COLO668 (cell line): ENCODE data around the gene C9.
"Not testable (repeated sequence)": the region's sequence is repeated elsewhere in the genome, so short reads cannot be mapped to it uniquely, and the experiment has no call there.

Source experiments
- DNase-seq: peaks from one replicate; lab custom pipeline; 2025; ENCODE audit not compliant: unreplicated experiment; lab: John Stamatoyannopoulos, UW

C9 gene

GRCh38 chr5:39373791-39374190 is 9.5 kb upstream of the C9 start:
- DNase-seq: no peak

- no peak for DNase-seq
These were observed 7.0 kb upstream of the C9 start for GRCh38 chr5:39371367-39371635.

- DNase-seq: no peak
These were observed 6.5 kb upstream of the C9 start for GRCh38 chr5:39370555-39371366.

- DNase-seq: no peak
These were observed 5.0 kb upstream of the C9 start for GRCh38 chr5:39369123-39369815.

- no peak for DNase-seq
These were observed 3.8 kb upstream of the C9 start for GRCh38 chr5:39368116-39368515.

DNA sequence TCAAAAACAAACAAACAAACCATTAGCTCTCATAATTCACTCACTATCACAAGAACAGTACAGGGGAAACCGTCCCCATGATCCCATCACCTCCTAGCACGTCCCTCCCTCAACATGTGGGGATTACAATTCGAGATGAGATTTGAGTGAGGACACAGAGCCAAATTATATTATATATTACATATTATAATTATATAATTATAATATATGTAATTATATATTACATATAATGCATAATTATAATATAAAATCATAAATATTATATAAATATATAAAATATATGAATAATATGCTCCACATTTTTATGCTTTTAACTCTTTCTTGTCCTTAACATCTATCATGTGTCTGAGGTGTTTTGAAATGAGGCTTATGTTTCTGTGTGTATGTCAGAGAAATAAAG is 3.4 kb upstream of the C9 start:
- DNase-seq: no peak

GRCh38 chr5:39363217-39363616 is 1.1 kb downstream of the C9 start:
- DNase-seq: no peak

- DNase-seq: no peak
These were observed 1.6 kb downstream of the C9 start for GRCh38 chr5:39362646-39363045.

GRCh38 chr5:39361306-39361705 is 3.0 kb downstream of the C9 start:
- no peak for DNase-seq

- no peak for DNase-seq
These were observed 3.7 kb downstream of the C9 start for GRCh38 chr5:39360471-39361111.

DNA sequence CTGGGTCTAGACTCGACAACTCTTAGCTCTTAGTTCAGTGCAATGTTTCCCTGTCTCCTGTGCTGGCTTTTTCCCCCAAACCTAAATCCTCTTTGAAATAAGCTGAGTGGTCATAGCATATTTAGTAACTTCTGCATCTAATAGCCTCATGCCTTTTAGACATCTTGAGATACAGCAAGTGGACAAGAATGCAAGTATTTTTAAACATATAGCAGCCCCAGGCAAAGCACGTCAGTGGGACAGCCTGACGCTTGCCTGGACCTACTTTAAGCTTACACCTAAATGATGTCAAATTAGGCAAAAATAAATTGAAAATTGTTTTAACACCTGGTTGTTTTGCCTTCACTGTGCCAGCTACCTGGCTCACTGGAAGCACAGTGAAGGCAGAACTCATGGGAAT is 8.0 kb downstream of the C9 start:
- DNase-seq: no peak

- DNase-seq: no peak
These were observed 9.0 kb downstream of the C9 start for GRCh38 chr5:39355324-39355723.

DNA sequence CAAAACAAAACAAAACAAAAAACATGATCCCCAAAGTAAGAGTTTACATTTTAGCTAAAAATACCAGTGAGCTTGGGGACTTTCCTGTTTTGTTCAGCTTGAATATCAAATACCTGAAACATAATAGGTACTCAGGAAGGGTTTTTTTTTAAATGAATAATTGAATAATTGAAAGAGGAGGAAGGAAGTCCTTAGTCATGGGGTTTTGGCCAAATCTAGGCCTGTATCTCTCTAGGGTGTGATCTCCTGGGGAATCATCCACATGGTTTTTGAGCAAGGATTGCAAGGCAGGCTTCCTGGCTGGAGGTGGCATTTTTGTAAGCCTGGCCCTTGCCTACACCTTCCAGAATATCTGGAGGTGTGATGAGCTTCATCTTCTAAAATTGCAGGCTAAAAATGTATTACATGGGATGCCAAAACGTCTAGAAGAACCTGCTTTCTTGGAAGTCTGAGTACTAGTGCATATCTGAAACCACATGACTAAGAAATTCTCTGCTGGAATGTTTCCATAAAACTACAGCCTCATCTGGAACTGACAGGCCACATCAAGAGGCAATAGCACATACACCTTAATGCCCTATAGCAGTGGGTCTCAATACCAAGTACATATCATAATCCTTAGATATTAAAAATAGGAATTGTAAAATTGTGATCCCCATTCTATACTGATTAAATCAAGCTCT is 10.4 kb downstream of the C9 start:
- DNase-seq: no peak

DNA sequence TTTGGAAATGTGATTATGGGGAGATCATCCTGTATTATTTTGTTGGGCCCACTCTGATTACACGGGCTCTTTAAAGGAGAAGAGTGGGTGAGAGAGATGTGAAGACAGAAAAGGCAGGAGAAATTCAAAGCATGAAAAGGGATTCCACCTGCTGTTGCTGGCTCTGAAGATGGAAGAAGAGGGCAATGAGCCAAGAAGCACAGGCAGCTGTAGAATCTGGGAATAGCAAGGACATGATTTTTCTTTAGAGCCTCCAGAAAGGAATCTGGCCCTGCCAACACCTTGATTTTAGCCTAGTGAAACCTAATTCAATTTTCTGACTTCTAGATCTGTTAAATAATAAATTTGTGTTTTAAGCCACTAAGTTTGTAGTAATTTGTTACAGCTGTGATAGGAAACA is 11.3 kb downstream of the C9 start:
- no peak for DNase-seq

- DNase-seq: no peak
These were observed 12.1 kb downstream of the C9 start for GRCh38 chr5:39352170-39352569.

- DNase-seq: no peak
These were observed 14.8 kb downstream of the C9 start for GRCh38 chr5:39349484-39349883.

- DNase-seq: no peak
These were observed 21.8 kb downstream of the C9 start for GRCh38 chr5:39342460-39342859.

DNA sequence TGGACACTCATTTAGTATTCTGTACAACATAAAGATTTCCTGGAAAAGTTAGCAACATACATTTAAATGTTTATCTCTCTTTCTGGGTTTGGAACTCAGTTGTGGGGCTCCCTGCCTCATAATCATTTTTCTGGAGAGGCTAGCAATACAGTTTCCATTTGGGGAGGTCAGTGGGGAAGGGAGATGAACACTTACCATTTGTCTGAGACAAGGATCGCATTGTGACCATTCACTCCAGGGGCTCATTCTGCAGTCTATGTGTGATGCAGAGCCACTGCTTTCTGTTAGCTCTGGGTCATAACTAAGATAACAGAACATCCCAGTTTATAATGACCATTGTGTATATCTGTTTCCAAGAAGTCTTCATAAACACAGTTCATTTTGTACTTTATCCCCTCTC is 22.4 kb downstream of the C9 start:
- no peak for DNase-seq

DNA sequence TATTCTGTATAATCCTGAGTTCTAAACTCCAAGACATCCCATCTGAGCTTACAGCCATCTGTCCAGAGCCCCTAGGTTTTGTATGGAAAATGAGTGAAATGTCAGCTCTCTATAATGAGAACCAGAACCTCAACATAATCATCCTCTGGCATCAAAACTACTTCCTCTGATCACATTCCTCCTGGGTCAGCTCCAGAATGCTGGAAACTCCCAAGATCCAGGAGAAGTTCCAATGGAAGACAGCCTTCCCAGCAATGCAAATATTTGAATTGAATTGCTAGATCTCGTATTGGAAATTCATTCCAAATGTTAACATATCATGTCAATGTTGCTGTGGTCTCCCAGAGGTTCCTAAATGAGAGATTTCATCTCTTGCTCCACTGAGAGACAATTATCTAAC is 23.8 kb downstream of the C9 start:
- no peak for DNase-seq

DNA sequence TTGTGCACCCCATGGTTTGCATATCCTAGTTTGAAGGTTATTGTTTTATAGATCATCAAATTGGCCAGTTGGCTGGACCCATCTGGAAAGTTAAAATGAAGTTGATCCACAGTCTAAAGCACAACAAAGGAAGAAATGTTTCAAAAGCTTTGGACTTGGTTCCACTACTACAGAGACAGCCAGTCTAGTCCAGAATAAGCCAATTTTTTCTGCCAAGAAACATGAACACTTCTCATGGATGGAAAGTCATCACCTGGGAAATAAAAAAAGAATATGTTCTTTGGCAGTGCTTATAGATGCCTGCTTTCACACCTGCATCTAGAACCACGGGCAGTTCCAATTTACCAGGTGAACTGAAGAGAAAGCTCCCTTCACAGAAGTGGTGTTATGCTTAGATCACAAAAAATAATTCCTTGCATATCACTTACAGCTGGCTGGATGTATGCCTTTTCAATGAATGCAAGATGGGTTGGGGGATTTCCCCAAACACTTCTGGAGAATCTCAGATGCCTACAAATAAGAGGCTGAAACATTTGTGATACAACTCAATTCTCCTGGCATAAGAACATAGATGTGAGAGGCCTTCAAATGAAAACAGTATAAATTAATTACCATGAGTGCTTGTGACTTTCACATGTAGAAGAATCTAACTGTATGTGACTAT is 26.9 kb downstream of the C9 start:
- no peak for DNase-seq

DNA sequence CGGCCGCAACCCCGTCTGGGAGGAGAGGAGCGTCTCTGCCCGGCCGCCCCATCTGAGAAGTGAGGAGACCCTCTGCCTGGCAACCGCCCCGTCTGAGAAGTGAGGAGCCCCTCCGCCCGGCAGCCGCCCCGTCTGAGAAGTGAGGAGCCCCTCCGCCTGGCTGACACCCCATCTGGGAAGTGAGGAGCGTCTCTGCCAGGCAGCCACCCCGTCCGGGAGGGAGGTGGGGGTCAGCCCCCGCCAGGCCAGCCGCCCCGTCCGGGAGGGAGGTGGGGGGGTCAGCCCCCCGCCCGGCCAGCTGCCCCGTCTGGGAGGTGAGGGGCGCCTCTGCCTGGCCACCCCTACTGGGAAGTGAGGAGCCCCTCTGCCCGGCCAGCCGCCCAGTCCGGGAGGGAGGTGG is 30.0 kb downstream of the C9 start:
- DNase-seq: not testable (repeated sequence)
